Measurements from ENCODE around the gene SOX9.
A peak's percentile ranks its signal among the peaks of the same experiment; 100 is the strongest.
"Not testable (repeated sequence)": the region's sequence is repeated elsewhere in the genome, so short reads cannot be mapped to it uniquely, and the experiment has no call there.

Gene SOX9

DNA sequence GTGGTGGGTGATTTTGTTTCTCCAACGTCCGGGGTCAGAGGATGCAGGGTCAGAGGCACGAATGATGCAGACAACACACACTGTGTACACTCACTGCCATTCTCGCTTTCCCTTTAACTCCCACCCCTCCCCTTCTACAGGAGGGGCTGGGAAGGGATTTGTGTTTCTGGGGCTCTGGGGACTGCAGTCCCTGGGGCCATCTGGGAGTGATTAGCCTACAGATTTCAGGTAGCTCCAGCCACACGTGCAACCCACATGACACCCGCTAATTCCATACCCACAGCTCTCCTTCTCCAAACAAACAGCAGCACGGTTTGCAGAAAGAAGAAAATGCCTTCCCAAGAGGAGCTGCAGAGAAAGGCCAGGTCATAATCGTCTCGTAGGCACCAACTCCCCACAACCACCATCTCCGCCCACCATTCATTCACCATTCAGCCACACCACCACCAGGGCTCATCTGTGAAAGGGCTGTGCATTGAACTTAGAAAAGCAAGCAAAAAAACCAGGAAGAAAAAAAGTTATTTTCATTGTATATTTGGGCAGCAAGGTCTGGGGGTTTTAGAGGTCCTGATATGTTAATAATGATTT lies 9.4 kb upstream of the SOX9 start:
- Histone ChIP-seq H3K9ac (ENCODE audit: low read depth, low read length) (no peak overlapping the region), H3K36me3 (ENCODE audit: insufficient read depth, low read length) (no peaks in the 10 kb centered on the region), H3K4me3 (ENCODE audit: low read length) (no peak overlapping the region), H3K4me1 (ENCODE audit: insufficient read depth, low read length) (peaks cover 32% of the 10 kb centered on the region), H3K9me3 (ENCODE audit: insufficient read depth, low read depth, low read length) (no peaks in the 10 kb centered on the region), H3K27ac (ENCODE audit: low read depth, low read length) (no peak overlapping the region), H3K27me3 (ENCODE audit: insufficient read depth, low read length) (peaks cover 33% of the 10 kb centered on the region)
- WGBS = 57% methylated on average over 6 of the region's 10 CpGs

- WGBS = 94% methylated on average over 5 of the region's 5 CpGs
- H3K27me3 ChIP-seq (ENCODE audit: insufficient read depth, low read length) = peaks cover 38% of the 10 kb centered on the region
- not testable (repeated sequence) for H3K27ac ChIP-seq (ENCODE audit: low read depth, low read length)
Measured at GRCh38 chr17:72111926-72112325, 8.9 kb upstream of the SOX9 start.

DNA sequence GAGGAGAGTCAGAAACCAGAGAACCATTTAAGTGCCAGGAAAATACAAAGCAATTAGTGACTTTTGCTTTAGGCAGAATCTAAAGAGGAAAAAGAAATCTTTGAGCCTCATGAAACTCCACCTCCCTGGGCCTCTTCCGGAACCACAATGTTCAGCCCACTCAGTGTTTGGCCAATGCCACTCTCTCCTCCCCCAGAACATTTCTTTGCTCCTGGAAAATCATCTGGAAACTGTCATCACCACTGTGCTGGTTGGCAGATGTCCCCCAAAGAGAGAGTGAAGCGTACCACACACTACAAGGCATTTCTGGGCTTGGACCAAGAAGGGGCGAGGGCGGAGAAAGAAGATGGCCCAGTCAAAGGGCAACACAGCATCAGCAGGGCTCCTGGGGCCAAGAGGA lies 7.1 kb upstream of the SOX9 start:
- Histone ChIP-seq H3K36me3 (ENCODE audit: insufficient read depth, low read length) (no peaks in the 10 kb centered on the region), H3K4me3 (ENCODE audit: low read length) (no peak overlapping the region), H3K9me3 (ENCODE audit: insufficient read depth, low read depth, low read length) (no peaks in the 10 kb centered on the region), H3K4me1 (ENCODE audit: insufficient read depth, low read length) (peaks cover 20% of the 10 kb centered on the region), H3K27me3 (ENCODE audit: insufficient read depth, low read length) (peaks cover 56% of the 10 kb centered on the region), H3K9ac (ENCODE audit: low read depth, low read length) (no peak overlapping the region), H3K27ac (ENCODE audit: low read depth, low read length) (no peak overlapping the region)
- WGBS = 92% methylated on average over 4 of the region's 4 CpGs

More at GRCh38 chr17:72111926-72112325, 8.9 kb upstream of the SOX9 start:
- H3K9me3 ChIP-seq (ENCODE audit: insufficient read depth, low read depth, low read length); H3K9ac ChIP-seq (ENCODE audit: low read depth, low read length); H3K4me3 ChIP-seq (ENCODE audit: low read length); H3K36me3 ChIP-seq (ENCODE audit: insufficient read depth, low read length): not testable (repeated sequence)
- H3K4me1 ChIP-seq (ENCODE audit: insufficient read depth, low read length) = peaks cover 31% of the 10 kb centered on the region

DNA sequence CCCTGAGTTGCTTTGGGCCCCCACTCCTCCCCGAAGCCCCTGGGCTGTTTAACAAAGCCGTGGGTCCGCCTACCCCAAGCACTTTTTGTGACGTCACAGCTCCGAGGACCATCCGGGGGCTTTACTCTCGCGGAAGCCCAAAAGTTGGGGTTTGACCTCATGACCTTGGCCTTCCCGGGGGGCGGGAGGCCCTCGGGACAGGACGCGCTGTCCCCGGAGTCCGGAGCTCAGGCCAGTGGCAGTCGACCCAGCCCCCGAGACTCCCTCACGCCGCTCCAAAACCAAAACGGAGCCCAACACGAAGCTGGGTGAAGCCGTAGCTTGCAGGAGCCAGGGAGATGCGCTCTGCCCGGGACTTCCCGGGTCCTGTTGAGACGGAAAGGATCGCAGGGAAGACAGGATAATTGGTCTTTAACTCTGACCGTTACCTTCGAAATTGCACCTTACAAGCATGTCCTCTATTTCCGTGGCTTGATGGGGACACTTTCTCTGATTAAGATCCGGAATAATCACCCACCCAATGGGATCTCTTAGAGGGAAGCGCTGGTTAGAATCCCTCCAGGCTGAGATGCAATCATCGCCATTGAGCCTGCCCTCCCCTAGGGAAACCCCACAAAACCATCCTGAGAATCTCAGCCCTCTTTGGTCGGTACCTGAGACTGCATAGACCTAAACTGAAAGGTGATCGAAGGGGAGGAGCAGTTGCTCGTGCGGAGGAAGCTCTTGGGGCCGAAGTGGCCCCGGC lies 4.9 kb upstream of the SOX9 start:
- Histone ChIP-seq H3K9me3 (ENCODE audit: insufficient read depth, low read depth, low read length) (no peaks in the 10 kb centered on the region), H3K4me1 (ENCODE audit: insufficient read depth, low read length) (peaks cover 24% of the 10 kb centered on the region), H3K36me3 (ENCODE audit: insufficient read depth, low read length) (no peaks in the 10 kb centered on the region), H3K4me3 (ENCODE audit: low read length) (peak overlapping the region; percentile 56), H3K27me3 (ENCODE audit: insufficient read depth, low read length) (peaks cover 74% of the 10 kb centered on the region), H3K9ac (ENCODE audit: low read depth, low read length) (no peak overlapping the region), H3K27ac (ENCODE audit: low read depth, low read length) (no peak overlapping the region)
- WGBS = 1% methylated on average over 39 of the region's 39 CpGs

- Histone ChIP-seq H3K27me3 (ENCODE audit: insufficient read depth, low read length) (peaks cover 81% of the 10 kb centered on the region), H3K4me1 (ENCODE audit: insufficient read depth, low read length) (peaks cover 18% of the 10 kb centered on the region), H3K27ac (ENCODE audit: low read depth, low read length) (no peak overlapping the region), H3K36me3 (ENCODE audit: insufficient read depth, low read length) (no peaks in the 10 kb centered on the region), H3K9me3 (ENCODE audit: insufficient read depth, low read depth, low read length) (no peaks in the 10 kb centered on the region), H3K4me3 (ENCODE audit: low read length) (peak overlapping the region; percentile 56), H3K9ac (ENCODE audit: low read depth, low read length) (no peak overlapping the region)
- WGBS = 2% methylated on average over 58 of the region's 58 CpGs
Measured at GRCh38 chr17:72116661-72117521, 3.9 kb upstream of the SOX9 start.

DNA sequence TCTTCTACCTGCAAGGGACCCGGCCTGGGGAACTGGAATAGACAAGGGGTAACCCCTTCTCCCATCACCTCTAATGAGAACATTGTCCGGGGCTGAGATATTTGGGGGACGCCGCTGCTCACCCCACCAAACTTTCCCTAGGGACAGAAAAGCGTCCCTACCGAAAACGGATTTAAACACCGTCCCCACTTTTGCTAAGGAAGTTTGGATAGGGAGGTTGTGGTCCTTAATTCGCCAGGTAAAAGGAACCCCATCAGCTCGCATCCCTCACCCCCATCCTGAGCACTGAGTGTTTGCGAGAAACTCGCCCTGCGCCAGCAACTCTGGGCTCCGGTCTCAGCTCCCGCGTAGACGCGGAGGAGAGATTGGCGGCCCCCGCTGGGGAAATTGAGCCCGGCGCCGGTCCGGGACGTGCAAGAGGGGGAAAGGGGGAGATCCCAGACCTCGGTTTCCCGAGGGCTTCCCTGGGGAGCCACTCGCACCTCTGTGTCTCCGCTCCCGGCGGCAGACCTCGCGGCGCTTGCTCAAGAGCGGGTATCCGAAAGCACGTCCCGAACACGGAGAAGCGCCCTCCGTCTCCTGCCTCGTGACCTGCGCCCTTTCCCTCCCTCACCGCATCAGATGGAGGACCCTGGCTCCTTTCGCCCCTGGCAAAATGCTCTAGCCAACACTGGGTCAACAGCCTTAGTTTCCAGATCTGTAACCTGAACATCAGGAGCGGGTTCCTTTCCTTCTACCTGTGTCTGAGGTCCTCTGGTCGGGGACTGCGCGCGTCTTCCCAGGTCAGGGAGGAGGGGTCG lies 3.1 kb upstream of the SOX9 start:
- peaks cover 87% of the 10 kb centered on the region for H3K27me3 ChIP-seq (ENCODE audit: insufficient read depth, low read length)
- no peak overlapping the region for H3K9ac ChIP-seq (ENCODE audit: low read depth, low read length)

DNA sequence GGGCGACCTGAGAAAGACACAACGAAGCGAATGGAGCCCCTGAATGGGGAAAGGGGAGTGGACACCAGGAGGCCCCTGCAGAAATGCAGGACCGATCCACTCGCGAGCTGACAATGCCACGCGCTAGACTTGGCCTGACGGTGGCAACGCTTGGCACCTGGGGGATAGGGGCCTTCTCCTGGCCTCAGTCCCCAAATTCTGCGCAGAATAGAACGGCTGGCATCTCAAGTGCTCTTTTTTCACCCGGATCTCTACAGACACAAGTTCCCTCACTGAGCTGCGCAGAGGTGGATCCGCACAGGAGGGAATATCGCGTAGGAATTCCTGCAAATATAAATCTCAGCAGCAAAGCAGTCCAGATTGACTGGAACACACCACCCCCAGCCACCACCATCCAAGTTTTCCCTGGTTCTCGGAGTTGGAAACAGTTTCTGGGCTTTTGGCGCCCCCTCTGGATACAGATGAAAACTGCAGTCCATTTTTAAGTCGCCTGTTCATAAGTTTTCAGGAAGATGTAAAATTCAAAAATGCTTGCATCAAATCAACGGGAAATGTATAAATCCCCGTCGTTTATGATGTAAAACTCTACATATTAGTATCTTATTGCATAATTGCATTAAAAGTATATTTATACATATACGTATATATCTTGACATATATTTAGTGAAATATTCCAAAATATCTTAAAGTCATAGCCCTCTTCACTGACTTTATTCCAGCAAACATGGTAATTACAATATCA lies 2.3 kb upstream of the SOX9 start:
- peaks cover 20% of the 10 kb centered on the region for H3K4me1 ChIP-seq (ENCODE audit: insufficient read depth, low read length)
- H3K27ac ChIP-seq (ENCODE audit: low read depth, low read length) = no peak overlapping the region
- H3K9me3 ChIP-seq (ENCODE audit: insufficient read depth, low read depth, low read length) = no peaks in the 10 kb centered on the region
- H3K4me3 ChIP-seq (ENCODE audit: low read length) = peak overlapping the region; percentile 56
- H3K36me3 ChIP-seq (ENCODE audit: insufficient read depth, low read length) = no peaks in the 10 kb centered on the region
- peaks cover 91% of the 10 kb centered on the region for H3K27me3 ChIP-seq (ENCODE audit: insufficient read depth, low read length)
- WGBS = 2% methylated on average over 20 of the region's 24 CpGs
- H3K9ac ChIP-seq (ENCODE audit: low read depth, low read length) = no peak overlapping the region

More for the DNA sequence above, 3.1 kb upstream of the SOX9 start:
- Histone ChIP-seq H3K4me1 (ENCODE audit: insufficient read depth, low read length) (peaks cover 18% of the 10 kb centered on the region), H3K27ac (ENCODE audit: low read depth, low read length) (no peak overlapping the region), H3K4me3 (ENCODE audit: low read length) (peak overlapping the region; percentile 56), H3K36me3 (ENCODE audit: insufficient read depth, low read length) (no peaks in the 10 kb centered on the region), H3K9me3 (ENCODE audit: insufficient read depth, low read depth, low read length) (no peaks in the 10 kb centered on the region)
- 1% methylated on average over 49 of the region's 51 CpGs for WGBS

DNA sequence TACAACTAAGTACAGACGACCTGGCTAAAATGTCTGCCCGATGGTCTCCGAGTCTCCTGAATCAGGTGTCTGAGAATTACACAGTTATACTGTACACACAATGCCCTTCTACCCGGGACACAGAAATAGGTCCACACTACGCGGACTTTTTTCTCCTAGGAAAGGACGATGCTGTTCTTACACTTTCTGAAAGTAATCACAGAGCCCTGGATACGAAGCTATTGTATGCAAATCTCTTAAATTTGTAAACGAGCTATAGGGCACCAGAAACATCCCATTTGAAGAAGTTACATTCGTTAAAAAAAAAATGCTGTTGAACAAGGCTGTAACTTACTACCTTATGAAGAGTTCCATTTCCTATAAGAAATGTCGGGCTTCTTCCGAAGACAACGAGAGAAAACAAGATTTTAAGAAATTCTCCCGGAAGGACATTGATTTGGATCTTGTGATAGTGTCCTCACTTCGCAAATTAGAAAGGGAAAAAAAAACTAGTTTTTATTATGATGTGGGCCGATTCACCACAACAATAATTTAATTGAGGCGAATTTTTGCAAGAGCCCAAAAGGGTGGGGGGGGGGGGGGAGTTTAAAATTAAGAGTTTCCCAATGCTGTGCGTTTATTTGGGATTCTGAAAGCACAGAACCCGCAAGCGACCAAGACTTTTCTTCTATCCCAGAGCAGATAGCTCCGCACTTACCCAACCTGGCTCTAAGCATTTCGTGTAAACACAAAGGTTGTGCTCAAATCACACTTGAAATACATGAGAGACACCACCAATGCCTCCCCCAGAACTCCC lies 1.5 kb upstream of the SOX9 start:
- Histone ChIP-seq H3K36me3 (ENCODE audit: insufficient read depth, low read length) (no peaks in the 10 kb centered on the region), H3K9me3 (ENCODE audit: insufficient read depth, low read depth, low read length) (no peaks in the 10 kb centered on the region), H3K9ac (ENCODE audit: low read depth, low read length) (no peak overlapping the region), H3K4me1 (ENCODE audit: insufficient read depth, low read length) (peaks cover 21% of the 10 kb centered on the region), H3K27ac (ENCODE audit: low read depth, low read length) (no peak overlapping the region), H3K4me3 (ENCODE audit: low read length) (peak overlapping the region; percentile 67), H3K27me3 (ENCODE audit: insufficient read depth, low read length) (peaks cover 91% of the 10 kb centered on the region)
- WGBS = 15% methylated on average over 20 of the region's 22 CpGs

GRCh38 chr17:72119873-72120641 lies 763 bp upstream of the SOX9 start:
- peaks cover 89% of the 10 kb centered on the region for H3K27me3 ChIP-seq (ENCODE audit: insufficient read depth, low read length)
- peaks cover 7% of the 10 kb centered on the region; the same call in 1 of the 2 replicates for H3K36me3 ChIP-seq (ENCODE audit: insufficient read depth, low read length)
- peak overlapping the region; percentile 67 for H3K4me3 ChIP-seq (ENCODE audit: low read length)
- H3K4me1 ChIP-seq (ENCODE audit: insufficient read depth, low read length) = peaks cover 27% of the 10 kb centered on the region
- H3K27ac ChIP-seq (ENCODE audit: low read depth, low read length) = no peak overlapping the region
- H3K9me3 ChIP-seq (ENCODE audit: insufficient read depth, low read depth, low read length) = no peaks in the 10 kb centered on the region
- no peak overlapping the region for H3K9ac ChIP-seq (ENCODE audit: low read depth, low read length)
- WGBS = under 1% methylated on average over 51 of the region's 54 CpGs
